B cell (primary cell): ENCODE data around the gene GET4. TPM values are rescaled to one million over a fixed set of nuclear protein-coding genes. Genes with fewer than 3 reads are reported as not detected.
A peak's percentile ranks its signal among the peaks of the same experiment; 100 is the strongest.
"Not testable (repeated sequence)": the region's sequence is repeated elsewhere in the genome, so short reads cannot be mapped to it uniquely, and the experiment has no call there.

ENCODE experiments used
- ATAC-seq: fragments of 200-7000 bp; cut with Tn5 transposase; one replicate; pipeline ENCODE4 v1.10.0; 2021; ENCODE audit warnings: low read depth, mild to moderate bottlenecking, moderate number of reproducible peaks, moderate library complexity
- CTCF ChIA-PET: fragments of 350-600 bp; sonication (Branson Sonifier 250); formaldehyde crosslinking; loops from one replicate; lab custom pipeline; 2021; ENCODE audit warnings: antibody characterized with exemption, inconsistent platforms; lab: Charles Lee
- POLR2A ChIA-PET: fragments of 350-600 bp; sonication (Branson Sonifier 250); formaldehyde crosslinking; loops from one replicate; lab custom pipeline; 2021; ENCODE audit warnings: antibody characterized with exemption; lab: Charles Lee
- DNase-seq: peaks from one replicate; pipeline ENCODE4 v3.0.0; 2013
- H2AFZ ChIP-seq: 2 replicates; pipeline ENCODE4 v1.6.1; 2012; ENCODE audit warnings: mild to moderate bottlenecking, low read depth, low read length; ENCODE audit not compliant: insufficient read depth, poor library complexity, severe bottlenecking
- H3K27ac ChIP-seq, 2 donors: 1 replicate in 1 of 2; 2 replicates in 1 of 2; pipeline ENCODE4 v1.5.1; 2012 to 2013; ENCODE audit warnings: low read length in 2 of 2, mild to moderate bottlenecking in 2 of 2, moderate library complexity in 1 of 2
- H3K27me3 ChIP-seq, 4 experiments: fragments of 200-600 bp in 1 of 4; sonication (generic) in 1 of 4; replicated peaks in 1 of 4; 1 replicate in 2 of 4; 2 replicates in 2 of 4; pipeline versions ENCODE4 v1.6.1 to v1.7.0; 2013 to 2016; ENCODE audit warnings: low read length in 3 of 4, mild to moderate bottlenecking in 2 of 4, mixed read lengths in 1 of 4, moderate library complexity in 1 of 4; ENCODE audit not compliant: insufficient read depth in 4 of 4, control insufficient read depth in 3 of 4; ENCODE audit errors: control extremely low read depth in 1 of 4
- H3K36me3 ChIP-seq, 2 experiments: replicated peaks in 1 of 2; 1 replicate in 1 of 2; 2 replicates in 1 of 2; pipeline versions ENCODE4 v1.6.1 to v1.7.1; 2013; ENCODE audit warnings: low read length in 1 of 2; ENCODE audit not compliant: insufficient read depth in 2 of 2, control insufficient read depth in 1 of 2; ENCODE audit errors: control extremely low read depth in 1 of 2, extremely low read depth in 1 of 2
- H3K4me1 ChIP-seq, 2 donors: fragments of 200-600 bp in 1 of 2; sonication (generic) in 1 of 2; 1 replicate in 1 of 2; 2 replicates in 1 of 2; pipeline versions ENCODE4 v1.5.1 to v1.6.1; 2013 to 2017; ENCODE audit warnings: low read length in 2 of 2; ENCODE audit not compliant: control insufficient read depth in 2 of 2, insufficient read depth in 2 of 2
- H3K4me2 ChIP-seq: replicated peaks from 2 replicates; pipeline ENCODE3; 2012; ENCODE audit warnings: mild to moderate bottlenecking, low read depth, low read length; ENCODE audit not compliant: poor library complexity, severe bottlenecking
- H3K4me3 ChIP-seq, 5 experiments: fragments of 200-600 bp in 1 of 5; sonication (generic) in 1 of 5; 1 replicate in 3 of 5; 2 replicates in 2 of 5; pipeline versions ENCODE4 v1.5.1 to v1.7.0; 2011 to 2016; ENCODE audit warnings: low read length in 4 of 5, mild to moderate bottlenecking in 4 of 5, low read depth in 2 of 5, control low read depth in 1 of 5, moderate library complexity in 1 of 5; ENCODE audit not compliant: insufficient read depth in 1 of 5; ENCODE audit errors: control extremely low read depth in 1 of 5, extremely low read depth in 1 of 5
- H3K79me2 ChIP-seq: fragments of 200-600 bp; sonication (generic); one replicate; pipeline ENCODE4 v1.6.0; 2016; ENCODE audit warnings: low read length; ENCODE audit not compliant: control insufficient read depth, insufficient read depth
- H3K9ac ChIP-seq: fragments of 200-600 bp; sonication (generic); 2 replicates; pipeline ENCODE4 v1.6.1; 2017; ENCODE audit warnings: mild to moderate bottlenecking, low read length, moderate library complexity
- H3K9me3 ChIP-seq, 3 donors: one replicate each; pipeline versions ENCODE4 v1.6.1 to v1.7.1; 2013; ENCODE audit warnings: low read length in 2 of 3; ENCODE audit not compliant: control insufficient read depth in 2 of 3, insufficient read depth in 1 of 3; ENCODE audit errors: control extremely low read depth in 1 of 3
- H4K20me1 ChIP-seq: 2 replicates; pipeline ENCODE4 v1.6.0; 2012; ENCODE audit warnings: mild to moderate bottlenecking, low read length; ENCODE audit not compliant: insufficient read depth, control insufficient read depth, poor library complexity, severe bottlenecking
- H3K27ac Mint-ChIP-seq: one replicate; pipeline ENCODE4 v1.8.0; 2021; ENCODE audit warnings: mixed read lengths
- H3K27me3 Mint-ChIP-seq: one replicate; pipeline ENCODE4 v1.8.0; 2021; ENCODE audit warnings: mixed read lengths
- H3K4me1 Mint-ChIP-seq: one replicate; pipeline ENCODE4 v1.8.0; 2021; ENCODE audit warnings: mixed read lengths
- H3K4me3 Mint-ChIP-seq: one replicate; pipeline ENCODE4 v1.8.0; 2021; ENCODE audit warnings: mixed read lengths
- H3K9me3 Mint-ChIP-seq: one replicate; pipeline ENCODE4 v1.8.0; 2022; ENCODE audit warnings: mixed read lengths; ENCODE audit not compliant: insufficient read depth
- CTCF ChIP-seq: fragments of 200-600 bp; IDR thresholded peaks from one replicate; pipeline ENCODE4 v1.8.0; 2022; ENCODE audit warnings: antibody characterized with exemption, mild to moderate bottlenecking
- EZH2 ChIP-seq: IDR thresholded peaks from 2 replicates; pipeline ENCODE4 v1.6.1; 2012; ENCODE audit warnings: borderline replicate concordance, low read depth, mild to moderate bottlenecking, moderate library complexity, low read length; ENCODE audit not compliant: insufficient read depth, poor library complexity, severe bottlenecking
- WGBS: methylation state at CpG from one replicate; pipeline ENCODE4 v1.1.5; 2013; ENCODE audit warnings: missing lambda C conversion rate; ENCODE audit not compliant: insufficient coverage; 5-methylcytosine and 5-hydroxymethylcytosine counted together
- intact Hi-C: fragments of 100-400 bp; cut with micrococcal nuclease; formaldehyde crosslinking; loops from one replicate; pipeline ENCODE4 v1.10.0; 2022
- polyA plus RNA-seq: library from polyadenylated mRNA; depleted of rRNA; stranded (reverse); fragments of >200 nt; gene quantifications from 2 replicates; pipeline ENCODE4 v1.2.3, GENCODE V29; 2012
- total RNA-seq, 2 donors: library from RNA; stranded (reverse); fragments of 120-200 nt in 1 of 2; gene quantifications; 1 replicate in 1 of 2; 2 replicates in 1 of 2; pipeline versions ENCODE4 v1.2.3 to v1.2.4, GENCODE V29; 2013 to 2022

The GET4 gene
- total and polyA plus RNA-seq, 2 donors (not counting 1 experiment from before 2014, with no cell fraction given): 53.5 to 65.5 TPM

- Mint-ChIP-seq H3K27ac (no peak overlapping the region), H3K27me3 (no peaks in the 10 kb centered on the region), H3K4me3 (no peak overlapping the region), H3K4me1 (peaks cover 11% of the 10 kb centered on the region), H3K9me3 (no peaks in the 10 kb centered on the region)
- H2AFZ ChIP-seq: no peak overlapping the region
- H3K9ac ChIP-seq: no peak overlapping the region
- H3K79me2 ChIP-seq: no peaks in the 10 kb centered on the region
- H4K20me1 ChIP-seq: no peaks in the 10 kb centered on the region
- no peak overlapping the region for H3K4me2 ChIP-seq
- peaks cover 0 to 55% of the 10 kb centered on the region in 2 experiments for H3K36me3 ChIP-seq
- intact Hi-C loops: no loop called here
- 95% methylated on average over 8 of the region's 14 CpGs for WGBS
- CTCF ChIA-PET: interaction anchor here (8.7 kb wide), 1 partner anchor 82 kb away, joined by 113 read pairs; no protein-coding TSS in a partner anchor
- ATAC-seq (no peak), DNase-seq (no peak)
- H3K27me3 ChIP-seq: no peaks in the 10 kb centered on the region
- H3K4me1 ChIP-seq: peaks cover 10% of the 10 kb centered on the region in 2 donors
- no peak overlapping the region for H3K27ac ChIP-seq
- H3K4me3 ChIP-seq: no peak overlapping the region
- H3K9me3 ChIP-seq: no peaks in the 10 kb centered on the region
- TF ChIP-seq EZH2: no peak
- no peak for TF ChIP-seq CTCF
- POLR2A ChIA-PET: no interaction called here
Observed at GRCh38 chr7:869348-869747, 7.0 kb upstream of the GET4 start.

GRCh38 chr7:871900-872537 is 4.3 kb upstream of the GET4 start:
- Mint-ChIP-seq H3K4me3 (no peak overlapping the region), H3K9me3 (no peaks in the 10 kb centered on the region), H3K4me1 (peaks cover 14% of the 10 kb centered on the region), H3K27ac (no peak overlapping the region), H3K27me3 (no peaks in the 10 kb centered on the region)
- peak; percentile 10 for DNase-seq
- over 99% methylated on average over 9 of the region's 14 CpGs for WGBS
- Histone ChIP-seq H3K27ac (no peak overlapping the region), H3K27me3 (no peaks in the 10 kb centered on the region), H3K4me1 (peaks cover 14 to 19% of the 10 kb centered on the region in 2 donors), H3K79me2 (peaks cover 1% of the 10 kb centered on the region), H3K4me3 (no peak overlapping the region), H3K36me3 (peaks cover 0 to 37% of the 10 kb centered on the region in 2 experiments), H2AFZ (no peak overlapping the region), H3K4me2 (no peak overlapping the region), H3K9me3 (peaks cover 0 to 7% (median 0%) of the 10 kb centered on the region in 3 donors), H4K20me1 (no peaks in the 10 kb centered on the region), H3K9ac (no peak overlapping the region)
- intact Hi-C loops: loop anchor here (2.0 to 5.0 kb wide), 2 partner anchors 40 to 549 kb away; partner anchors contain the start of gene SUN1
- TF ChIP-seq EZH2 (no peak), CTCF (no peak)
- ATAC-seq: no peak
- CTCF ChIA-PET: interaction anchor here (1.6 to 8.7 kb wide), 4 partner anchors 35 to 85 kb away, joined by 4 to 113 read pairs (median 12); no protein-coding TSS in a partner anchor
- POLR2A ChIA-PET: no interaction called here

- peaks cover 0 to 31% of the 10 kb centered on the region in 2 experiments for H3K36me3 ChIP-seq
- H4K20me1 ChIP-seq, ATAC-seq, H3K9me3 ChIP-seq, H3K4me3 ChIP-seq, H3K4me3 Mint-ChIP-seq, H3K27ac Mint-ChIP-seq, POLR2A ChIA-PET, H3K27me3 ChIP-seq, H3K9me3 Mint-ChIP-seq, H3K9ac ChIP-seq, H3K27me3 Mint-ChIP-seq, H3K27ac ChIP-seq, H3K79me2 ChIP-seq, DNase-seq, H3K4me2 ChIP-seq, H2AFZ ChIP-seq: not testable (repeated sequence)
- 96% methylated on average over 17 of the region's 19 CpGs for WGBS
- peaks cover 16% of the 10 kb centered on the region for H3K4me1 Mint-ChIP-seq
- CTCF ChIA-PET: interaction anchor here (0.6 to 8.7 kb wide), 13 partner anchors 13 to 551 kb away, joined by 3 to 113 read pairs (median 4); partner anchors contain the start of gene SUN1
- H3K4me1 ChIP-seq: peaks cover 14 to 19% of the 10 kb centered on the region in 2 donors
- intact Hi-C loops: loop anchor here (1.0 to 5.0 kb wide), 3 partner anchors 40 to 550 kb away; partner anchors contain the start of genes DNAAF5 and SUN1
Observed at GRCh38 chr7:872685-873084, 3.7 kb upstream of the GET4 start.
